Large intestine (tissue), 12 donors: ENCODE results near the gene CRIP2. TPM values are rescaled to one million over a fixed set of nuclear protein-coding genes. Genes with fewer than 3 reads are reported as not detected.

ENCODE experiments used
- DNase-seq, 2 donors: peaks; one replicate each; pipeline versions ENCODE4 v3.0.0 to v3.0.0-alpha.2; 2013
- H3K27ac ChIP-seq: one replicate; pipeline ENCODE4 v1.5.1; 2013; ENCODE audit warnings: low read length
- H3K27me3 ChIP-seq: 2 replicates; pipeline ENCODE4 v1.6.1; 2013; ENCODE audit warnings: low read length; ENCODE audit not compliant: control insufficient read depth, insufficient read depth
- H3K36me3 ChIP-seq: 2 replicates; pipeline ENCODE4 v1.6.1; 2013; ENCODE audit warnings: low read length; ENCODE audit not compliant: control insufficient read depth, insufficient read depth
- H3K4me1 ChIP-seq: one replicate; pipeline ENCODE4 v1.6.1; 2013; ENCODE audit warnings: low read length; ENCODE audit not compliant: control insufficient read depth, insufficient read depth
- H3K4me3 ChIP-seq: one replicate; pipeline ENCODE4 v1.5.1; 2013; ENCODE audit warnings: low read length
- H3K9me3 ChIP-seq: one replicate; pipeline ENCODE4 v1.6.1; 2013; ENCODE audit warnings: mild to moderate bottlenecking, low read depth, low read length, moderate library complexity; ENCODE audit not compliant: control insufficient read depth
- WGBS: methylation state at CpG from one replicate; pipeline ENCODE4 v1.1.5; 2013; ENCODE audit warnings: low lambda C conversion rate; ENCODE audit not compliant: insufficient coverage; 5-methylcytosine and 5-hydroxymethylcytosine counted together
- long read RNA-seq, 11 donors: transcript quantifications; one replicate each; lab custom pipeline, GENCODE V29; 2026
- polyA plus RNA-seq: library from polyadenylated mRNA; unstranded; fragments of 120-200 nt; gene quantifications from one replicate; pipeline ENCODE4 v1.2.1, GENCODE V29; 2013

The CRIP2 gene
- polyA plus RNA-seq: 67.1 TPM
- long read RNA-seq, donor 1, transcript CRIP2-201 (8 exons, 1,857 nt): major isoform, 23 of 24 reads
- long read RNA-seq, donor 1, partial matches to known transcripts: 0 of 24 reads
- long read RNA-seq, donor 1, other reads (novel, unspliced or antisense): 0 of 24 reads
- long read RNA-seq, donor 2, transcript CRIP2-201 (8 exons, 1,857 nt): major isoform, 33 of 34 reads
- long read RNA-seq, donor 2, partial matches to known transcripts: 0 of 34 reads
- long read RNA-seq, donor 2, other reads (novel, unspliced or antisense): 0 of 34 reads
- long read RNA-seq, donor 3: 0 reads
- long read RNA-seq, donor 4, partial matches to known transcripts: 0 of 5 reads
- long read RNA-seq, donor 4, other reads (novel, unspliced or antisense): 0 of 5 reads
- long read RNA-seq, donor 5, transcript CRIP2-201 (8 exons, 1,857 nt): major isoform, 26 of 27 reads
- long read RNA-seq, donor 5, partial matches to known transcripts: 0 of 27 reads
- long read RNA-seq, donor 5, other reads (novel, unspliced or antisense): 0 of 27 reads
- long read RNA-seq, donor 6, transcript CRIP2-201 (8 exons, 1,857 nt): major isoform, 27 of 30 reads
- long read RNA-seq, donor 6, partial matches to known transcripts: 0 of 30 reads
- long read RNA-seq, donor 6, other reads (novel, unspliced or antisense): 0 of 30 reads
- long read RNA-seq, donor 7, transcript CRIP2-201 (8 exons, 1,857 nt): major isoform, 19 of 21 reads
- long read RNA-seq, donor 7, partial matches to known transcripts: 0 of 21 reads
- long read RNA-seq, donor 7, other reads (novel, unspliced or antisense): 0 of 21 reads
- long read RNA-seq, donor 8, transcript CRIP2-201 (8 exons, 1,857 nt): major isoform, 42 of 44 reads
- long read RNA-seq, donor 8, partial matches to known transcripts: 0 of 44 reads
- long read RNA-seq, donor 8, other reads (novel, unspliced or antisense): 0 of 44 reads
- long read RNA-seq, donor 9, transcript CRIP2-201 (8 exons, 1,857 nt): major isoform, 24 of 29 reads
- long read RNA-seq, donor 9, partial matches to known transcripts: 0 of 29 reads
- long read RNA-seq, donor 9, other reads (novel, unspliced or antisense): 0 of 29 reads
- long read RNA-seq, donor 10, transcript CRIP2-201 (8 exons, 1,857 nt): major isoform, 27 of 29 reads
- long read RNA-seq, donor 10, partial matches to known transcripts: 0 of 29 reads
- long read RNA-seq, donor 10, other reads (novel, unspliced or antisense): 0 of 29 reads
- long read RNA-seq, donor 11, transcript CRIP2-201 (8 exons, 1,857 nt): major isoform, 17 of 28 reads
- long read RNA-seq, donor 11, partial matches to known transcripts: 9 of 28 reads
- long read RNA-seq, donor 11, other reads (novel, unspliced or antisense): 0 of 28 reads

- peaks cover 41% of the 10 kb centered on the region for H3K27me3 ChIP-seq
- peak within 1 kb of the TSS; percentile 23 for H3K27ac ChIP-seq
- peaks cover 3% of the 10 kb centered on the region for H3K9me3 ChIP-seq
- H3K4me1 ChIP-seq: peaks cover 30% of the 10 kb centered on the region
- H3K36me3 ChIP-seq: peaks cover 7% of the 10 kb centered on the region
- peak within 1 kb of the TSS; percentile 48 for H3K4me3 ChIP-seq
- no CpG with 5 or more reads among the region's 118 CpGs for WGBS
- no peak for DNase-seq
Measured at GRCh38 chr14:105474483-105475268, at the start of gene CRIP2. CRIP2 (plus strand) TSS chr14:105474821; CDS start chr14:105474863, 42 bp downstream.

- Histone ChIP-seq H3K4me3 (no peak overlapping the region), H3K27me3 (no peaks in the 10 kb centered on the region), H3K9me3 (no peaks in the 10 kb centered on the region), H3K36me3 (peaks cover 23% of the 10 kb centered on the region), H3K4me1 (peaks cover 7% of the 10 kb centered on the region), H3K27ac (no peak overlapping the region)
- WGBS: no CpG with 5 or more reads among the region's 12 CpGs
- DNase-seq: no peak
Measured at GRCh38 chr14:105424861-105425260, 49.8 kb upstream of the CRIP2 start.

- H3K4me1 ChIP-seq: peaks cover 7% of the 10 kb centered on the region
- peaks cover 26% of the 10 kb centered on the region for H3K36me3 ChIP-seq
- no CpG with 5 or more reads among the region's 23 CpGs for WGBS
Measured at GRCh38 chr14:105425823-105426247, 48.8 kb upstream of the CRIP2 start.

GRCh38 chr14:105426416-105427130 lies 48.0 kb upstream of the CRIP2 start:
- H3K4me1 ChIP-seq: peaks cover under 1% of the 10 kb centered on the region
- no peak for DNase-seq
- no peaks in the 10 kb centered on the region for H3K27me3 ChIP-seq
- peaks cover 26% of the 10 kb centered on the region for H3K36me3 ChIP-seq
- H3K27ac ChIP-seq: no peak overlapping the region
- no peak overlapping the region for H3K4me3 ChIP-seq
- H3K9me3 ChIP-seq: no peaks in the 10 kb centered on the region
- WGBS: no CpG with 5 or more reads among the region's 21 CpGs

More at GRCh38 chr14:105425823-105426247, 48.8 kb upstream of the CRIP2 start:
- H3K27ac ChIP-seq: no peak overlapping the region
- H3K9me3 ChIP-seq: no peaks in the 10 kb centered on the region
- no peaks in the 10 kb centered on the region for H3K27me3 ChIP-seq
- DNase-seq: no peak
- H3K4me3 ChIP-seq: no peak overlapping the region

GRCh38 chr14:105427412-105427811 lies 47.2 kb upstream of the CRIP2 start:
- no CpG with 5 or more reads among the region's 10 CpGs for WGBS
- no peaks in the 10 kb centered on the region for H3K27me3 ChIP-seq
- H3K4me1 ChIP-seq: no peaks in the 10 kb centered on the region
- H3K4me3 ChIP-seq: no peak overlapping the region
- peaks cover 26% of the 10 kb centered on the region for H3K36me3 ChIP-seq
- no peak overlapping the region for H3K27ac ChIP-seq
- DNase-seq: no peak
- H3K9me3 ChIP-seq: no peaks in the 10 kb centered on the region

- WGBS: no CpG with 5 or more reads among the region's 9 CpGs
Measured at GRCh38 chr14:105427936-105428485, 46.6 kb upstream of the CRIP2 start.

GRCh38 chr14:105430042-105430441 lies 44.6 kb upstream of the CRIP2 start:
- no peaks in the 10 kb centered on the region for H3K9me3 ChIP-seq
- H3K4me3 ChIP-seq: no peak overlapping the region
- 92% methylated on average over 2 of the region's 6 CpGs for WGBS
- peaks cover 19% of the 10 kb centered on the region for H3K36me3 ChIP-seq
- no peaks in the 10 kb centered on the region for H3K27me3 ChIP-seq
- H3K27ac ChIP-seq: no peak overlapping the region
- no peaks in the 10 kb centered on the region for H3K4me1 ChIP-seq
- no peak for DNase-seq

More at GRCh38 chr14:105427936-105428485, 46.6 kb upstream of the CRIP2 start:
- Histone ChIP-seq H3K36me3 (peaks cover 24% of the 10 kb centered on the region), H3K27me3 (no peaks in the 10 kb centered on the region), H3K27ac (no peak overlapping the region), H3K9me3 (no peaks in the 10 kb centered on the region), H3K4me3 (no peak overlapping the region), H3K4me1 (no peaks in the 10 kb centered on the region)
- DNase-seq: no peak

- Histone ChIP-seq H3K27me3 (no peaks in the 10 kb centered on the region), H3K4me1 (no peaks in the 10 kb centered on the region), H3K9me3 (no peaks in the 10 kb centered on the region), H3K4me3 (no peak overlapping the region), H3K27ac (no peak overlapping the region), H3K36me3 (peaks cover 14% of the 10 kb centered on the region)
- no peak for DNase-seq
- WGBS: 100% methylated on average over 2 of the region's 9 CpGs
Measured at GRCh38 chr14:105430565-105430964, 44.1 kb upstream of the CRIP2 start.

GRCh38 chr14:105431256-105431655 lies 43.4 kb upstream of the CRIP2 start:
- DNase-seq: no peak
- WGBS: no CpG with 5 or more reads among the region's 1 CpG
- H3K27ac ChIP-seq: no peak overlapping the region

More at GRCh38 chr14:105431256-105431655, 43.4 kb upstream of the CRIP2 start:
- H3K36me3 ChIP-seq: peaks cover 13% of the 10 kb centered on the region
- H3K9me3 ChIP-seq: no peaks in the 10 kb centered on the region
- H3K27me3 ChIP-seq: no peaks in the 10 kb centered on the region
- no peaks in the 10 kb centered on the region for H3K4me1 ChIP-seq
- no peak overlapping the region for H3K4me3 ChIP-seq
